ENCODE measurements around the gene DDX20.

- TF ChIP-seq EZH2 (IDR thresholded peaks at IDR 0.05; ENCODE audit: insufficient read depth, low read length): no peak
- TF ChIP-seq CTCF (IDR thresholded peaks at IDR 0.05; ENCODE audit: insufficient read depth, low read depth, low read length): no peak
Observed at GRCh38 chr1:111768625-111769024, 12.9 kb downstream of the DDX20 start.

All from astrocyte (in vitro differentiated cells and primary cell).